PC-3 (cell line): Measurements from ENCODE around the gene KLHL13.

ENCODE experiments used
- EZH2phosphoT487 ChIP-seq: fragments of 300-600 bp; sonication (generic); IDR thresholded peaks from 2 replicates; pipeline ENCODE4 v1.6.1; 2018; ENCODE audit warnings: mild to moderate bottlenecking, antibody characterized with exemption, low read length, borderline replicate concordance
- TF ChIP-seq, protein P1 (sequence below): fragments of 300-600 bp; sonication (generic); conservative IDR thresholded peaks from 2 replicates; pipeline ENCODE4 v1.5.1; 2017; ENCODE audit warnings: antibody characterized with exemption, low read depth, mild to moderate bottlenecking, low read length

DNA sequence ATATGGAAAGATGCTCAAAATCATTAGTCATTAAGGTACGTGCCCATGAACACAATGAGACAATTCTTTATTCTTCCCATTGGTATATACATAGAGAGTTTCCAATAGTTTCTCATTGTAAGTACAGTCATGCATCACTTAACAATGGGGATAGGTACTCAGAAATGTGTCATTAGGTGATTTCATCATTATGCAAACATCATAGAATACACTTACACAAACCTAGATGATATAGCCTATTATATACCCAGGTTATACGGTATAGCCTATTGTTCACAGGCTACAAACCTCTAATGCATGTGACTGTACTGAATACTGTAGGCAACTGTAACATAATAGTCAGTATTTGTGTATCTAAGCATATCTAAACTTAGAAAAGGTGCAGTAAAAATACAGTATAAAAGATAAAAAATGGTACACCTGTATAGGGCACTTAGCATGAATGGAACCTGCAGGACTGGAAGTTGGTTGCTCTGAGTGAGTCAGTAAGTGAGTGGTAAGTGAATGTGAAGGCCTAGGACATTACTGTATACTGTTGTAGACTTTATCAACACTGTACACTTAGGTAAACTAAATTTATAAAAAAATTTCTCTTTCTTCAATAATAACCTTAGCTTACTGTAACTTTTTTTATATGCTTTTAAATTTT, 49.6 kb downstream of the KLHL13 start:
- TF ChIP-seq, protein P1, sequence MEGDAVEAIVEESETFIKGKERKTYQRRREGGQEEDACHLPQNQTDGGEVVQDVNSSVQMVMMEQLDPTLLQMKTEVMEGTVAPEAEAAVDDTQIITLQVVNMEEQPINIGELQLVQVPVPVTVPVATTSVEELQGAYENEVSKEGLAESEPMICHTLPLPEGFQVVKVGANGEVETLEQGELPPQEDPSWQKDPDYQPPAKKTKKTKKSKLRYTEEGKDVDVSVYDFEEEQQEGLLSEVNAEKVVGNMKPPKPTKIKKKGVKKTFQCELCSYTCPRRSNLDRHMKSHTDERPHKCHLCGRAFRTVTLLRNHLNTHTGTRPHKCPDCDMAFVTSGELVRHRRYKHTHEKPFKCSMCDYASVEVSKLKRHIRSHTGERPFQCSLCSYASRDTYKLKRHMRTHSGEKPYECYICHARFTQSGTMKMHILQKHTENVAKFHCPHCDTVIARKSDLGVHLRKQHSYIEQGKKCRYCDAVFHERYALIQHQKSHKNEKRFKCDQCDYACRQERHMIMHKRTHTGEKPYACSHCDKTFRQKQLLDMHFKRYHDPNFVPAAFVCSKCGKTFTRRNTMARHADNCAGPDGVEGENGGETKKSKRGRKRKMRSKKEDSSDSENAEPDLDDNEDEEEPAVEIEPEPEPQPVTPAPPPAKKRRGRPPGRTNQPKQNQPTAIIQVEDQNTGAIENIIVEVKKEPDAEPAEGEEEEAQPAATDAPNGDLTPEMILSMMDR, result no peak
- no peak for TF ChIP-seq EZH2phosphoT487
